Activated T-cell treated with anti-CD3 and anti-CD28 coated beads for 4 hours (primary cell): ENCODE data around the gene DCPS.
"Not testable (repeated sequence)": the region's sequence is repeated elsewhere in the genome, so short reads cannot be mapped to it uniquely, and the experiment has no call there.

Source experiments
- DNase-seq: peaks from one replicate; pipeline ENCODE4 v3.0.0-alpha.2; 2020

The DCPS gene

GRCh38 chr11:126303623-126304456 is at the start of gene DCPS:
Gene DCPS, plus strand, starts transcription at chr11:126304060. Its CDS starts 21 bp downstream, at chr11:126304081.
- DNase-seq: peak; percentile 77

- no peak for DNase-seq
Observed at GRCh38 chr11:126254819-126255218, 49.0 kb upstream of the DCPS start.

GRCh38 chr11:126255507-126255906 is 48.4 kb upstream of the DCPS start:
- not testable (repeated sequence) for DNase-seq

GRCh38 chr11:126256216-126256615 is 47.6 kb upstream of the DCPS start:
- no peak for DNase-seq

GRCh38 chr11:126257144-126257543 is 46.7 kb upstream of the DCPS start:
- no peak for DNase-seq

GRCh38 chr11:126257764-126258163 is 46.1 kb upstream of the DCPS start:
- no peak for DNase-seq

GRCh38 chr11:126262216-126262615 is 41.6 kb upstream of the DCPS start:
- DNase-seq: no peak

GRCh38 chr11:126263489-126263888 is 40.4 kb upstream of the DCPS start:
- no peak for DNase-seq

- no peak for DNase-seq
Observed at GRCh38 chr11:126265811-126266210, 38.0 kb upstream of the DCPS start.

GRCh38 chr11:126267650-126268049 is 36.2 kb upstream of the DCPS start:
- no peak for DNase-seq

- no peak for DNase-seq
Observed at GRCh38 chr11:126268361-126268707, 35.5 kb upstream of the DCPS start.

GRCh38 chr11:126268708-126269579 is 34.9 kb upstream of the DCPS start, which contains the start of the genes FOXRED1 and SRPRA:
Gene FOXRED1, plus strand, starts transcription at chr11:126269154. Its CDS starts 53 bp downstream, at chr11:126269207.
Gene SRPRA, minus strand, starts transcription at chr11:126268895. Its CDS starts 91 bp downstream, at chr11:126268804.
- DNase-seq: peak; percentile 99

GRCh38 chr11:126277322-126277721 is 26.5 kb upstream of the DCPS start:
- DNase-seq: no peak

GRCh38 chr11:126277780-126278179 is 26.1 kb upstream of the DCPS start:
- DNase-seq: no peak

GRCh38 chr11:126279191-126279590 is 24.7 kb upstream of the DCPS start:
- no peak for DNase-seq

GRCh38 chr11:126280595-126280994 is 23.3 kb upstream of the DCPS start:
- no peak for DNase-seq

GRCh38 chr11:126281245-126281644 is 22.6 kb upstream of the DCPS start:
- DNase-seq: no peak

- no peak for DNase-seq
Observed at GRCh38 chr11:126281666-126282175, 22.1 kb upstream of the DCPS start.

GRCh38 chr11:126282361-126282735 is 21.5 kb upstream of the DCPS start:
- DNase-seq: no peak

- DNase-seq: peak; percentile 28
Observed at GRCh38 chr11:126282736-126283591, 20.9 kb upstream of the DCPS start, which contains the start of gene TIRAP. Gene TIRAP, plus strand, starts transcription at chr11:126283093. Its CDS starts 7,802 bp downstream, at chr11:126290895.

- DNase-seq: peak; percentile 84
Observed at GRCh38 chr11:126284829-126285228, 19.0 kb upstream of the DCPS start.

GRCh38 chr11:126288237-126288636 is 15.6 kb upstream of the DCPS start:
- no peak for DNase-seq
